ENCODE results near the gene RPS6KA4.

Gene RPS6KA4

GRCh38 chr11:64362339-64362738 lies 3.4 kb downstream of the RPS6KA4 start:
- no peak for DNase-seq (ENCODE audit: extremely low read depth in 1 of 2, low read depth in 1 of 2)

GRCh38 chr11:64364435-64364834 lies 5.5 kb downstream of the RPS6KA4 start:
- no peak for DNase-seq (ENCODE audit: extremely low read depth in 1 of 2, low read depth in 1 of 2)

- DNase-seq (ENCODE audit: extremely low read depth in 1 of 2, low read depth in 1 of 2) = no peak
Measured at GRCh38 chr11:64364911-64365310, 5.9 kb downstream of the RPS6KA4 start.

- DNase-seq (ENCODE audit: extremely low read depth in 1 of 2, low read depth in 1 of 2) = no peak
Measured at GRCh38 chr11:64366751-64367150, 7.8 kb downstream of the RPS6KA4 start.

GRCh38 chr11:64367931-64368672 lies 9.1 kb downstream of the RPS6KA4 start:
- DNase-seq (ENCODE audit: extremely low read depth in 1 of 2, low read depth in 1 of 2) = no peak

- DNase-seq (ENCODE audit: extremely low read depth in 1 of 2, low read depth in 1 of 2) = no peak
Measured at GRCh38 chr11:64368673-64369074, 9.7 kb downstream of the RPS6KA4 start.

- no peak for DNase-seq (ENCODE audit: extremely low read depth in 1 of 2, low read depth in 1 of 2)
Measured at GRCh38 chr11:64369440-64370421, 10.8 kb downstream of the RPS6KA4 start.

GRCh38 chr11:64371201-64371600 lies 12.2 kb downstream of the RPS6KA4 start:
- DNase-seq (ENCODE audit: extremely low read depth in 1 of 2, low read depth in 1 of 2) = no peak

- no peak for DNase-seq (ENCODE audit: extremely low read depth in 1 of 2, low read depth in 1 of 2)
Measured at GRCh38 chr11:64372021-64372420, 13.1 kb downstream of the RPS6KA4 start.

- DNase-seq (ENCODE audit: extremely low read depth in 1 of 2, low read depth in 1 of 2) = no peak
Measured at GRCh38 chr11:64372802-64373597, 14.0 kb downstream of the RPS6KA4 start.

- no peak for DNase-seq (ENCODE audit: extremely low read depth in 1 of 2, low read depth in 1 of 2)
Measured at GRCh38 chr11:64373598-64373974, 14.6 kb downstream of the RPS6KA4 start.

- no peak for DNase-seq (ENCODE audit: extremely low read depth in 1 of 2, low read depth in 1 of 2)
Measured at GRCh38 chr11:64376071-64376470, 17.1 kb downstream of the RPS6KA4 start.

- DNase-seq (ENCODE audit: extremely low read depth in 1 of 2, low read depth in 1 of 2) = no peak
Measured at GRCh38 chr11:64378335-64378880, 19.4 kb downstream of the RPS6KA4 start.

GRCh38 chr11:64379160-64379559 lies 20.2 kb downstream of the RPS6KA4 start:
- no peak for DNase-seq (ENCODE audit: extremely low read depth in 1 of 2, low read depth in 1 of 2)

GRCh38 chr11:64379817-64380709 lies 21.1 kb downstream of the RPS6KA4 start:
- DNase-seq (ENCODE audit: extremely low read depth in 1 of 2, low read depth in 1 of 2) = no peak

- DNase-seq (ENCODE audit: extremely low read depth in 1 of 2, low read depth in 1 of 2) = no peak
Measured at GRCh38 chr11:64381350-64381749, 22.4 kb downstream of the RPS6KA4 start.

GRCh38 chr11:64382047-64382446 lies 23.1 kb downstream of the RPS6KA4 start:
- DNase-seq (ENCODE audit: extremely low read depth in 1 of 2, low read depth in 1 of 2) = no peak

- DNase-seq (ENCODE audit: extremely low read depth in 1 of 2, low read depth in 1 of 2) = no peak
Measured at GRCh38 chr11:64382586-64382985, 23.6 kb downstream of the RPS6KA4 start.

- DNase-seq (ENCODE audit: extremely low read depth in 1 of 2, low read depth in 1 of 2) = no peak
Measured at GRCh38 chr11:64383580-64383979, 24.6 kb downstream of the RPS6KA4 start.
